Ecto neural progenitor cell (in vitro differentiated cells): ENCODE measurements around the gene FBXW12.

Experiments
- DNase-seq: peaks from one replicate; pipeline ENCODE4 v3.0.0-alpha.2; 2018; ENCODE audit warnings: low spot score

Gene FBXW12

DNA sequence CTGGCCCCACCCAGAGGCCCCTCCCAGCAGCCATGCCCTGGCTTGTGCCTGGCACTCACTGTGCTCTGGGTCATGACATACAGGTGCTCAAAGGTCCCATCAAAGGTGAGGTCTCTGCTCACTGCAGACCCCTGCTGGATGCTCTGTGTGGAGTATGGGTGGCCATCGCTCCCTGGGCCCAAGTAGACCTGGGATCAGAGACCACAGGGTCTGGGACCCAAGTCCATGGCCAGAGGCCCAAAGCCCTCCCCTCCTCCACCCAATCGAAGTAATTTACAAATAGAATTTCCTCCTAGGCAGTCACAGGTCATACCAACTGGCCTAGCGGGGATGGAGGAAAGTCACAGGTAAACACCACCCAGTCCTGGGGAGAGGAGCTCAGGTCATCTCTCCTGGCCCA lies 50.3 kb downstream of the FBXW12 start:
- DNase-seq: no peak

- DNase-seq: no peak
Observed at GRCh38 chr3:48422681-48423080, 50.7 kb downstream of the FBXW12 start.

DNA sequence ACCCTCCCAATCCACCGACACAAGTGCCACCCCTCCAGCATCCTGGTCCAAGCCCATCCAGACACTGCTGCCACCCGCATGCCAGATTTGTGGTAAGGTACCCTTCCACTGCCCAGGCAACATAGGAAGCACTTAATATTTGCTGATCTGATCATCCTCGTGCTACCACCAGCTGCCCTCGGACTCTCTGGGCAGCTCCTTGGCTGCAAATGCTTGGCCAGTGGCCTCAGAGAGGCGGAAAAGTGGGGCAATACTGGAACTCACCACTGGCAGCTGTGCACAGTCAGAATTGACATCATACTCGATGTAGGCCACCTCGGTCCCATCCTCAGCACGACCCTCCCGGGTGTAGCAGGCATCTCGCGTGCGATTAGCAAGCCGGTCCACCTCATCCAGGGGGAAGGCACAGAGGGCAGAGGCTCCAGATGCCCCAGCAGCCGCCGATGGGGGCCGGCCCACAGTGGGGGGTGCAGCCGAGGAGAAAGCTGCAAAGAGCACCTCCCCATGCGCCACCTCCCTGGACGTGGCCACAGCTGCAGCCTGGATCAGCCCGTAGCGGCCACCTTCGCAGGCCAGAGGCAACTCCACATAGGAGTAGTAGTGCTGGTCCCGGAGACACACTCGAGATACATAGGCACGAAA lies 51.3 kb downstream of the FBXW12 start:
- DNase-seq: no peak

DNA sequence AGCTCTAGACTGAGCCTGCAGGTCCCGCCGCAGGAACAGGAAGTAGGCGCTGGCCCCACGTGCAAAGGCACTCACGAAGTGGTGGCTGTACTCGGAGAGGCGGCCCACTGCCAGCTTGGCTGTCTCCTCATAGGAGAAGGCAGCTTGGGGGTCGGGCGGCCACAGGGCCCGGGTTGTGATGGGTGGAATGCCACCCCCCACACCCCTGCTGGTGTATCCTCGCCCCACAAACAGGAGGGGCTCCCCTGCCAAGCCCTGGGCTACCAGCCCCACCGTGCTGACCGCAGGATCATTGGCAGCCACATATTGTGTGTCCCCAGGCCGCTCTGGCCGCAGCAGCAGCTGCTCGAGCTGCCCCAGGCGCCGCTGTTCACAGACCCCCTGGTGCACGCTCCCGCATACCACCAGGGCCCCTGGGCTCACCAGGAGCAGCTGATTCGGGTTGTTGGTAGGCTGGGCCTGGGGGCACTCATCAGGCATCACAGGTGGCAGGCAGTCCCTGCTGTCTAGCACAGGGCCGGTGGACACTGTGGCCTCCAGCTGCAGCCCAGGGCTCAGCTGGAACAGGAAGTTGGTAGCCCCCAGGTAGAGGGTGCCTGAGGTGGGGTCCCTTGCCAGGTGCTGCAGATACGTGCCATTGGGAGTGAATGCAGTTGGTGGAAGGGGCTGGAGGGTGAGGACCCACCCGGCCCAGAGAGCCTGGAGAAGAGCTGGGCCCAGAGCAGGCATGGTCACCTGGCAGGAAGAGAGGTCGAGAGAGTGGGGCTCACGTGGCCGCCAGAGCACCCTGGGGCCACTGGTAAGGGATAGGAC lies 52.1 kb downstream of the FBXW12 start:
- DNase-seq: no peak

GRCh38 chr3:48425281-48425812 lies 53.3 kb downstream of the FBXW12 start:
- DNase-seq: no peak

GRCh38 chr3:48426401-48426909 lies 54.4 kb downstream of the FBXW12 start:
- no peak for DNase-seq

GRCh38 chr3:48426944-48427629 lies 55.1 kb downstream of the FBXW12 start:
- DNase-seq: no peak

DNA sequence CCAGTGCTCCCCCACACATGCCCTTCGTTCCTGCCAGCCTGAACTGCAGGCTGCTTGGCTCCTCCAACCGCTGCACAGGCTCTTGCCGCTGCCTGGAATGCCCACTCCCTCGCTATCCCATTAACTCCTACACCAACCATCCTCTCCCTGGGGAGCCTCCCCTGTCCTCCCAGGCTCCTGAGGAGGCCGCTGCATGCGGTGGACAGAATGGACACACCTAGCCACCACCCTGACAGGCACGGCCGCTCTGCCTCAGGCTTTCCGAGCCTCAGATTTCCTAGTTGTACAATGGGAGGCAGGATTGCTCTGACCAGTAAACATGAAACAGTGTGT lies 55.6 kb downstream of the FBXW12 start:
- DNase-seq: no peak

DNA sequence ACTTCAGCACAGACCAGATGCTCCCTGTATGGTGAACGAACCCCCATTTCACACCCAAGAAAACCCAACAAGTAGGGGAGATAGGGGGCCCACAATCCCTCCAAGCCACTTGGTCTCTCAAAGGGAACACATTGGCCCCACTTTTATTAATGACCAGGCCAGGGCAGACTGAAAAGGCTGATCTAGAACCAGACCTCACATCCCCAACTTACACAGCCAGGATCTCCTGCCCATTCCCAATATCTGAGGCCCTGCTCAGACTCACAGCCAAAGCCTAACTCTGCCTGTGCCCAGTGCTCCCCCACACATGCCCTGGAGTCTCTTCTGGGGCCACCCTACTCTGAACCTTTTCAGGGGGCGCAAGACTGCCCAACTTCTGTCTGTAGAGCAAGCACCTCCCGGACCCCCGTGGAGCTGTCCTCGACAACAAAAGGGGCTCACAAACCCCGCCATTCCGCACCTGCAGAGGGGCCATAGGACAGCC lies 56.1 kb downstream of the FBXW12 start:
- DNase-seq: no peak

DNA sequence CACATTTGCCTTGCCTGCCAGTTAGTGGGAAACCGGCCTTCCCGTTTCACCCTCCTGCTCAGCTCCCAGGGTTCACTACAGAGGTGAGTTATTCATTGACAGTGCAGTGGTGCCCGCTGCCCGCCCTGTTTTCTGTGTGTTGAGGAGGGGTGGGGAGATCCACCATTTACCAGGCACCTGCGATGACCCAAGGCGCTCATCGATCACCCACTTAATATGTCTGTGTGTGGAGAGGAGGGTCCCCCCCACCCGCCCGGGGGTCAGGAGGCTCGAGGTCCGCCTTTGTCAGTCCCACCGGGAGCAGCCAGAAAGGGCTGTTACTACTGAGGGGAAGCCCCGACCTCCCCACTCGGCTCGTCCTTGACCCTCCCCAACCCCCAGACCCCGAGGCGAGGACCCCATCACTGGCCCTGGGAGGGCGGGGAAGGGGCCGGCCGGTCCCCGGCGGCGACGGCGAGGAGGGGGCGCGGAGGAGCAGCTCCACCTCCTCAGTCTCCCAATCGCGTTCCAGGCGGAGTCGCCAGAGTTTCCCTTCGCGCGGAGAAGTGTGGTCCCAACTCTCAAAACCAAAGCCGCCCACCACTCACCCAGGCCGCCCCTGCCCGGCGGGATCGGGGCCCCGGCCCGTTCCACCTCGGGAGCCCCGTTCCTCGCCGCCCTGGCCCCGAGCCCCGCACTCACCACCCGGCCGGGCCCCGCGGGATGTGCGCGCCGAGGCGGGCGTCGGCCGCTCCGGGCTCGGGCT lies 56.7 kb downstream of the FBXW12 start:
- DNase-seq: peak; percentile 79

DNA sequence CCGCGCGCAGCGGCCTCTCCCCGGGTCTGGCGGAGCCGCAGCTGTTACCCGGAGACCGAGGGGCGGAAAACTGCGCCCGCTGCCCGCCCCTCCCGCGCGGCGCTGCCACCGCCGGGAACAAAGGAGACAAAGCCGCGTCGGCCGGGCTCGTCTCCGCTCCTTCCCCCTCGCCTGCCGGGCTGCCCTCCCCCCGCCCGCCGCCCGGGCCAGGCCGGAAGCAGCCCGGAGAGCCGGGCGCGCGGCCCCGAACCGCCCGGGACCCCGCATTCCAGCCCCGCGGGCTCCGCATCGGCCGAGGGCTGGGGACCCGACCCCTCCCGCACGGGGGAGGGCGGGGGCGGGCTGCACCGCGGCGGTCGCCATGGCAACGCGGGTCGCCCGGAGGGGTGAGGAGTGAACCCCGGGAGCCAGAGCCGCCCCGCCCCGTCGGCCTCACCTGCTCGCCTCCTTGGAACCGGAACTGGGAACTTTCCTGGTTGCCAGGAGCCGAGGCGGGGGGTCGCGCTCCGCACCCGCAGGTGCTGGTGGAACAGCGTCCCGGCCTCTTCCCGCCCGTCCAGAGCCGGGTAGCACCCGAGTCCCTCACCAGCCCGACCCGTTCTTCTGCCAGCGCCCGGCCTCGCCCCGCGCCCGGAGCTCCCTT lies 57.4 kb downstream of the FBXW12 start:
- DNase-seq: peak; percentile 85

DNA sequence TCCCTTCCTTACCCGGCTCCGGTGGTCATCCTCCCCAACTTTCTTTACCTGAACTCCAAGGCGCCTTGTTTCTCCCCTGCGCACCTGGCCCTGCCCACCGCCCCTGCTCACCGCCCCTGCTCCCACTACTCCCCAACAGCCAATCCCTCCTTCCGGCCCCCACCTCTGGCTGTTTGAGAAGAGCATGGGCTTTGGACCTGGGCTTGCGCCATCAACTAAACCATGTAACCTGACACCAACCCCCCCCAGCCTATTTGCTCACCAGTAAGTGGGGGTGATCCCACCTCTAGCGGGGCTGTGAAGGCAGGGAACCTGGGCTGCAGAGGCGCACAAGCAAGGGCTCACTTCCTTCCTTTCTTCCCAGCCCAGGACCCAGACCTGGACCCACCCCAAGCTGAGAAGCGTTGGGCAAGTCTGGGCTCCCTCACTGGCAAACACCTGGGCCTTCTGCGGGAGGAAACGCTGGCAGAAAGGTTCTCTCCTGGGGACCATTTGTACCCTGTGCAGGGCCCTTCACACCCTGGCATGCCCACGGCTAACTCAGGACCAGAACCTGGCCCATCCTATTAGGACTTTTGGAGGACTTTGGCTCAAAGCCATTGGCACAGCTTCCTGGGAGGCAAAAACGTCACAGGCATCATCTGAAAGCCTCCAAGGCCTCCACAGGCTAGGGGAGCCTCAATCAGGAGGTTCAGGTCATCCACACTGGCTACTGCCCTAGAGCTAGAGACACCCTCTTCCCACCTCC lies 58.1 kb downstream of the FBXW12 start, which contains the start of gene PLXNB1:
PLXNB1 (minus strand) TSS at position 127 of the 748 bp plus-strand sequence. CDS start 5,475 bp downstream, outside the sequence.
- peak; percentile 81 for DNase-seq

GRCh38 chr3:48430708-48431101 lies 58.7 kb downstream of the FBXW12 start:
- DNase-seq: no peak

DNA sequence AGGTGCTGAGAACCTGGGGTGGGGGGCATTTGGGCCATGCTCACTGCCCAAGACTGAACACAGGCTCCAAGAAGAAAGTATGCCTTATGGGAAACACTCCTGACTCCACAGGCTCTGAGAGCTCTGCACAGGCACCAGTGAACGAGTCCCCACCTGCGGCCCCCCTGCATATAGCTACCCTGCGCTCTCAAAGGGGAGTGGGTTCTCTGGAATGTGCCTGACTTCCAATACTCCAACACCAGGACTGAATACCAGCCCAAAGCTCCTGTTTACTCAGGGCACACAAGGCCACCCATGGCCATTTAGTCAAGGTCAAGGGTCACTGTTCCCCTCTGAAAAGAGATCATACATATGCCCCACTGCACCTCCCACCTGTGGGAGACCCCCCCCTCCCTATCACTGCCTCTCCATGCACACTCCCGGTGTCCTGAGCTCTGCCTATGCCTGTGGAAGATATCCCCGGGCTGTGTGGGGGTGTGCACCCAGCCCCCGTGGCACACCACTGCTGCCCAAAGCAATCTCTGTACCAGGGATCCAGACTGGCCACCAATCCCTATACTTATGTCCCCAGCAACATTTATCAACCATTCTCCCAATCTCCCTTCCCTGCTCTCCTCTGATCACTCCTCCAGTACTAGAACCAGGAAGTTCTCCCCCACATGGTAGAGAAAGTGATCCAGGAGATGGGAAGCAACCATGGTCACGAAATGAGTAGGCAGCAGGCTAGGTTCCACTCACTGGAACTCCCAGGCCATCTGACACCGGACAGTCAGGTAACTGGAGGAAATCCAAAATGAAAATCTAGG lies 59.4 kb downstream of the FBXW12 start:
- DNase-seq: no peak

DNA sequence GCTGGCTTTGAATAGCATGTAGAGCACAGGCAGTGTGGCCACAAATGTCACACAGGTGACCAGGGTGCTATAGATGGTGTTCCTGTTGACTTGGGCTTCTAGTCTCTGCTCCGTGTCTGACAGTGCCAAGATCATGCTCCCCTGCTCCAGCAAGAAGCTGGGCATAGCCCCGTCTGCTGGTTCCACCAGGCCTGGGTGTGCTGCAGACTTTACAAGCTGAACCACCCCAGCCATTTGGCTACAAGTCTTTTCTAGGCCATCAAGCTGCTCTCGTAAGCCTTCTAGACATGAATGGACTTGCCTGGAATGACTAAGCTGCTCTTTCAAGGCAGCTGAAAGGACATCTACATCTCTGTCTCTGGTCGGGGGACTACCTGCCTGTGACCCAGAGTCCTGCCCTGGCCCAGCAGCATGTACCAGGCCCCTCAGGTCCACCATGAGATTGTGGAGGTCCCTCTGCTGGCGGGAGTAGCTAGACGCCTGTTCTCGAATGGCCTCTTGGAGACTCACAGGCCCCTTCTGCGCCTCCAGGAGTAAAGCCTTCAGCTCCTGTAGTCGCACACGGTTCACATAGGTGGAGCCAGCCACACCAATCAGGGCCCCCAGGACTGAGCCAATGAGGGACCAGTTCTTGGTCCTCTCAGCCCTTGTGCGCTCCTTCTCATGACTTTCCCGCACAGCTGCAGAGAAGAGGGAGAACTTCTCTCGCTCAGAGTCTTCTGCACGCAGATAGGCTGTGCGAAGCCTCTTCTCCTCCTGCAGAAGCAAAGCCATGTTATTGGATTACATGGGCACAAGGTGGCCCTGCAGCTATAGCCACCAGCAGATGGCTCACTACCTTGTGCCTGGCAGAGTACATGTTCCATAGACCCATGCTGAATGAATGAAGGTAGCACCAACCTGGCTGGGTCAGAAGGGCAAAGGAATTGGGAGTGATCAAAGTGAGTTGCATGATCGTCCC lies 60.7 kb downstream of the FBXW12 start:
- peak; percentile 73 for DNase-seq

DNA sequence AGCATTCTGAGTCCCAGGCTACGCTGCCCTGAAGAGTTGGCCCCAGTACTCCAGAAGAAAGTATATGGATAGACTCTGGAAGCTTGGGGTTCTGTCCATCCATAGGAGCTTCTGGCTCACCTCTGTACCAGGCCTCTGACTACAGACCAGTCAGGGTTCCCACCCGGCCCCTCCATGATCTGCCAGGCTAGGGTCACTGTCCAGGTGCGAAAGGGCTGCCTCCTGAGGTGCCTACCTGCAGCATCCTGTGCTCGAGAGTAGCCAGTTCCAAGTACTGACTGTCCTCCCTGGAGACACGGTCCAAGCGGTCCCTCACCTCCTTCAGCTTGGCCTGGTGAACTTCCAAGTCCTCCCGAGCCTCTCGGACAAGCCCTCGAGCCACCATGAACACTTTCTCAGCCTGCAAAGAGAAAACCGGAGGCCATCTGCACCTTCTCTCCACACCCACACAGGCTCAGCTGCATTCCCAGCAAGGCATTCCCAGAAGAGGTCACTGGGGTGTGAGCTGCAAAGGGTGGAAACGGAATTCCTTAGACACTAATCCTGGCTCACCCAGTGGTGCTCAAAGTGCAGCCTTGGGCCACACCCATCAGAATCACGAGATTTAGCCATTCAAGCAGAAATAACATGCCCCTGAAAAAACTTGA lies 61.6 kb downstream of the FBXW12 start:
- no peak for DNase-seq

- DNase-seq: no peak
Observed at GRCh38 chr3:48434591-48435222, 62.7 kb downstream of the FBXW12 start.
